ENCODE results near the gene PON1.

- TF ChIP-seq CTCF (optimal IDR thresholded peaks at IDR 0.05 in 1 of 3, IDR thresholded peaks at IDR 0.05 in 1 of 3, conservative IDR thresholded peaks at IDR 0.05 in 1 of 3; ENCODE audit: extremely low read depth in 1 of 3, insufficient read depth in 2 of 3, low read length in 3 of 3), result no peak
- TF ChIP-seq EZH2 (IDR thresholded peaks at IDR 0.05; ENCODE audit: low read length), result no peak
Measured at GRCh38 chr7:95335093-95335492, 10.8 kb upstream of the PON1 start.

Measured in keratinocyte (primary cell).